LHCN-M2 (cell line): ENCODE results near the gene MCFD2. TPM values are rescaled to one million over a fixed set of nuclear protein-coding genes. Genes with fewer than 3 reads are reported as not detected.

ENCODE experiments used
- DNase-seq: peaks from one replicate; pipeline ENCODE4 v3.0.0-alpha.2; 2012; ENCODE audit warnings: low read depth
- total RNA-seq: library from RNA; depleted of rRNA; stranded (reverse); fragments of >200 nt; gene quantifications from 2 replicates; pipeline ENCODE4 v1.2.3, GENCODE V29; 2014

MCFD2 gene
- total RNA-seq, 1 experiment from 2014 or later = 228 TPM

DNA sequence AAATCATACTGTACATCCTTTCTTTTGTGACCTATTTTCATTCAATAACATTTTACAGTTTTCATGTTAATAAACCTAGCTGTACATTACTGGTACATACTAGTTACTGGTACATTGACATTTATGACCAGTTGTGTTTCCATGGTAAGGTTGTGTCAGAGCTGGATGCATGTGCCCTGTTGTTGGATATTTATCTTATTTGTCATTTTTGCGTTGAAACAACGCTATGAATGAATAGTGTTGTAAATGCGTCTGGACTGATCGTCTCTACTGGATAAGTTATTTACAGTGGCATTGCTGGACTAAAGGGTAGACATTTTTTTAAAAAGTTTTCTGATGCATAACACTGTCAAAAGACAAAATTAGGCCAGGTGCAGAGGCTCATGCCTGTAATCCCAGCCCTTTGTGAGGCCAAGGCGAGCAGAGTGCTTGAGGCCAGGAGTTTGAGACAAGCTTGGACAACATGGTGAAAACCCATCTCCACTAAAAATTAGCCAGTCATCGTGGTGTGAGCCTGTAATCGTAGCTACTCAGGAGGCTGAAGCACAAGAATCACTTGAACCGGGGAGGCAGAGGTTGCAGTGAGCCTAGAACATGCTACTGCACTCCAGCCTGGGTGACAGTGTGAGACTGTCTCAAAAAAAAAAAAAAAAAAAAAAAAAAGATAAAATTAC is 40.2 kb downstream of the MCFD2 start:
- DNase-seq = peak; percentile 37

DNA sequence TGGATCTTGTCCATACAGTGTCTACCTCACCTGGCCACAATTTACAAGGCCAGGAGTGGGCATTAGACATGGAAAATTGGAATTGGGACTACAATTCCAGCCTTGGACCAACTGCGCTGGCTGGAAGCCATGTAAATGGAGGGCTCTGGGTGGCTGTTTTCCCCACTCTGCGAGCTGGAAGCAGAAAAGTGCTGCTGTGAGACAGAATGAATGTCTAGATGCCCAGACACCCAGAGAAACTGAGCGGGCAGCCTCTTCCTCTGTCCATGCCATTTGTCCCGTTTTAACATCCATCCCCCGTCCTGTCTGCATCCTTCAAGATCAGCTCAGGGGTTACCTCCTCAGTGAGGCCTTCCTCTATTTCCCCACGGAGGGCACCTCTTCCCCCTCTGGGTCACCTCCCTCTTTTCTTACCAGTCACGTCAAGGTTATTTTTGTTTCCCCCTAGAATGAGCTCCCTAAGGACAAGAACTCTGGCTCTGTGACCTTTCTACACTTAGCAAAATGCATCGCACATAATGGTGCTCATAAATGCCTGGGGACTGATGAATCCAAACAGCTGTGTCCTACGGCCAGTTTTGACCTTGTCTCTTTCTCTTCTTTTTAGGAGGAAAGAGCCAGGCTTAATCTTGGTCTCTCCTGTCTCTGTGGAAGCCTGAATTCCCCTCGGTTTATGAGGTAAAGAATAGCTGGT is 41.2 kb downstream of the MCFD2 start:
- peak; percentile 89 for DNase-seq

DNA sequence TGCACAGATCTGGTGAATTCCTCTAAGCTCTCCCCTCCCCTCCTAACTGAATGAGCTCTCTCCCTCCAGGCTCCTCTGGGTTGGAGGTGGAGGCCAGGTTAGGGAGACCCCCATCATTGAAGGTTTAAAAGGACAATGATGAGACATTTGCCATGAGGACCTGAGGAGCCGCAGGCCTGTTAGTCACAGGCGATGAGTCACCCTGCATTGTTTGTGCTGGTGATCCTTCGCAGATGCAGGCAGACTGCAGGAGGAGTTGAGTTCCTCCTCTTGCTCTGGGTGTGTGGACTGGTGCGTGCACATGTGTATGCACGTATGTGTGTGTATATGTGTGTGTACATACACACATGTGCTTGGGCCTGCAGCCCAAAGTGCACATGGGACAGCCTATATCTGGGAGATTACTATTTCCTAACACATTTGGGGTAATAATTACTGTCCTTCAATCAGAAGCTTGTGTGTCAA is 42.0 kb downstream of the MCFD2 start:
- peak; percentile 96 for DNase-seq

DNA sequence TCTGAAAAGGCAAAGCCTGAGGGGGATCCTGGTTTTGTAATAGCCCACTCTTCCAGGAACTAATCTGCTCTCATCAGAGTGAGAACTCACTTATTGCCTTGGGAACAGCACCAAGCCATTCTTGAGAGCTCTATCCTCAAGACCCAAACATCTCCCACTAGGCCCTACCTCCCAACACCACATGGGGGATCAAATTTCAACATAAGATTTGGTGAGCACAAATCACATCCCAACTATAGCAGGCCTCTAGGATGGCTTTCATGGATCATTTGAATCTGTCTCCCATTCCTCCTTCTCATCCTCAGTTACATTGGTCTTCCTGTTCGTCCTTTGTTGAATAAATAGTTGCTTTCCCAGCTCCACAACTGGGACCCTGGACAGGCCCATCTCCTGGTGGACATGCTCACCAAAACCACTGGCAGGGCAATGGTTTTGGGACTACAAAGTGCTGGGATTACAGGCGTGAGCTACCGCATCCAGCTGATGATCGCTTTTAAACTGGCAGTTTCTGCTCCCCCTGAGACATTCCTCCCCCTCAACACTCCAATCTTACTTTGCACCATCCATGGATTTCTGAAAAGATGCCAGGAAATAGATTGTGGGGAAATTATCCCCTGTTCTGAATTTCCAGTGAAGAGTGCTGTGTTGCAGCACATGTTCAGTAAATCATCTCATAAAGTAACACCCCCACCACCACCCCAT is 42.6 kb downstream of the MCFD2 start:
- DNase-seq = peak; percentile 13

DNA sequence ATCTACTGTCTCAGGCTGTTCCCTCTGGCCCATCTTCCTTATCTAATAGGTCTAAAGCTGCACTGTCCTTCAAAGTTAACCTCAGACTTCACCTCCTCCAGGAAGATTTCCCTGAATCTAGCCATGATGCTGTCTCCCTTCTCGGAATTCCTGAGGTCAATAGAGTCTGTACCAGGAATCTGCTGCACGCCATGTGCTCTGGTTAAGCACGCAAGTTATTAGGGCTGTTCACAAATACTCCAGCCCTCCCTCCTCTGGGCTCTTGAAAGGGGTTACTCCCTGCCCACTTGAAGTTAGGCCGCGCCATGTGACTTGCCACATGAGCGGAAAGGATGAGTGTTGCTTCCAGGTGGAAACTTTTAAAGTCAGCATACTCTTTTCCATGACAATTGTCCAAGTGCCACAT is 43.6 kb downstream of the MCFD2 start:
- DNase-seq = no peak

DNA sequence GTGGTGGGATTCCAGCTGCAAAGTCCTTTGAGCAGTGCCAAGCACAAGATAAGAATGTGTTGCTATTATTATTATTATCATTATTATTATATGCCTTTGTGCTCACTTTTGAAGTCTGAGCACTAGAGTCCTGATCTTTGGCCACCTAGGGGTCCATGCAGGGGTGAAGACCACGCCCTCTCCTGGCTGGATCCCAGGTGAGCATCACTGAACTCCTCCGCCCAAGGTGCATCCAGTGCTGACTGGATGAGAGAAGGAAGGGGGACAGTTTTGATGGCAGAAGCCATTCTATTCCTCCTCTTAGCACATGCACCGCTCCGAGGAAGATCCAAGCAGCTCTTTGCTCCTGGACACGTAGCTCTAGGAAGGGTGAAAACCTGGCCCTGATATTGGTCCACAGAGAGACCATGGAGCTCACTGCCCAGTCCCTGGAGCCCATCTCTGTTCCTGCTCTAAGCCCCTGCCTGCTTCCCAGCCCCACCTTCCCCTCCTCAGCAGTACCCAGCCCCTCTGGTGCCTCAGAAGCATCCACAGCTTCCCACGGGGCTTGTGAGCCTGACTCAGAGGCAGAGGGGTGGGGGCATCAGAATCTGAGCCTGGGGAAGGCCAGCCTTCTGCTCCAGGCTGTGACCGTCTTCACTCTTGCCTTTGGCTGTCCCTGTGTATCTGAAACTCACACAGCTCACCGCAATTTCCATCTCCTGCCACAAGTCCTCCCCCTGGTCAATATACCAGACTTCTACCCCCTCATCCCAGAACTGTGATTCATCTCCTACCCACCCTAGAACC is 45.4 kb downstream of the MCFD2 start:
- peak; percentile 35 for DNase-seq

DNA sequence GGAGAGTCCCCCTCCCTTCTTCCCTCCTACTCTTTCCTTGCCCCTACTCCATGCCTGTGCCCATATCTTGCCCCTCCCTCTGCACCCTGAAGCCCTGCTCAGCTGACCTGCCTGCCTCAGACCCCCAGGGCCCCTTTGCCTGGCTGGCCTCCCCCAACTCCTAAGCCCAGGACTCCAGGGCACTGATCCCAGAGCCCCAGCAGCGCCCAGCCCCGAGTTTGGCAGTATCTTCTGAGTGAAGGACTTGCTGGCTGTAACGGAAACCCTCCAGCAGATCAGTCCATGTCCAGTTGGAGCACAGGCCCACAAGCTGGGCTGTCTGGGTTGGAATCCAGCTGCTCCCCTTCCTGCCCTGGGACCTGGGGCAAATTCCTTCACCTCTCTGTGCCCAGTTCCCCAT is 46.0 kb downstream of the MCFD2 start:
- DNase-seq = no peak

DNA sequence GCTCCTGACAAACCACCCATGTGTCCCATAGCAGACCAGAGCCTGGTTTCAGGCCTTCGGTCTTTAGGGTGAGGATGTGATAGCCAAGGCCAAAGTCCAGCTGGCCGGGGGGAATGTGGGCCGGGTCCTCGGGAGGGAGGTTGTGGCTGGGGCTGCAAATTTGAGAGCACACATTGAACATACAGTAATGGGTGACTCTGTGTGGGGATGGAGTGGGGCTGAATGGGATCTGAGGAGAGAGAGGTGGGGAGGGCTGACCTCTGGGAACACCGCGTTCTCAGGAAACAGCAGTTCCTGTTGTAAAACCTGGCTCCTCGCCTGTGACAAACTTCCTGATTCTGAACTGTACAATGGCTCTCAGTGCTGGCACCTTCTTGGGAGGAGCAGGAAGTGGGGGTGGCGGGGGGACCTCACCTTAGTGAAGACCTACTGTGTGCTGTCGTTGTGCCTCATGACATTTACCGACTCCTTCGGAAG is 48.8 kb downstream of the MCFD2 start:
- peak; percentile 12 for DNase-seq

DNA sequence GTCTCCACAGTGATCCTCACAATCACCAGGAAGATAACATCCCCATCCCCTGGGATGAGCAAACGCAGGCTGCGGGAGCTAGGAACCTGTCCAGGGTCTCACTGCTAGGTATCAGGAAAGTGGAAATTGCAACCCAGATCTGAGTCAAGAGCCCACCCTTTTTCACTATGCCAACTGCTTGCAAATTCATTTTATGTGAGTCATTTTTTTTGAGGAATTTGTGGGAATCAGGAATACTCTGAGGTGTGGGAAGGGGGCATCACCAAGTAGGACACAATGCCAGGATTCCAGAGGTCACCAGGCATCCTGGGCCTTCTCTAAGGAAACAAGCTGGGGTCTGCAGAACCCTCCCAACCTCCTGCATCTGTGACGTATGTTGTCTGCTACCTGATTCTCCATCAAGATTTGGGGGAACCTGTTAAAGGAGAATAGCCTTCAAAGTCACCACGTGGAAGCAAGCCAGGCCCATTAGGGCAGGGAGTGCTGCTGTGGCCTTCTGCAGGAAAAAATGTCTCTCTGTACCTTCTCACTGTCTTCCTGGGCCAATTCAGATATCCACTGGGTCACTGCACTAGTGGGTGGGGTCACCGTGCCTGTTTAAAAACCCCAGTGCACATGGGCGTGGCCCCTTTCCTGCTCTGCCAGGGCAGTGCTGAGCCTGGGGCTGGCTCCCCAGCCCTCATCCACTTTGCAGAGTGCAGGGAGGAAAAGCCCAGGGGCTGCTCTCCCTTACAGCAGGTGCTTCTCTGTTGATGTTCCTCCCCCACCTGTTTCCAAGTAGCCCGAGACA is 50.2 kb downstream of the MCFD2 start:
- peak; percentile 20 for DNase-seq

DNA sequence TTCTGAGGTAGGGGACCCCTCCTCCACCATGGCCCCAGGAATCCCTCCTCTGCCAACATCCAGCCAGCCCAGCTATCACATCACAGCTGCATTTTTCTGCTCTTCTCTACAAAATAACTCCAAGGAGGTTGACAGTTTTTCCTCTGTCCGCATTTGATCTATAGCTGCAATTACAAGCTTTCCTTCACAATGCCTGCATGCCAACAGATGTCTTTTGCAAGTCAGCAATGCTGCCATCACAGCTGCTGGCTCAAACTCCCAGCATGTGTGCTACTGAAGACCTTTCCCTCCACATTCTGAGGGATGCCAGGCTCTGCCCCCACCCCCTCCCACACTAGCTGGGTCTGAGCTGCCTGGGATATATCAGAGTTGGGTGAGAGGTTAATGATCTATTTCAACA is 51.7 kb downstream of the MCFD2 start:
- peak; percentile 21 for DNase-seq

DNA sequence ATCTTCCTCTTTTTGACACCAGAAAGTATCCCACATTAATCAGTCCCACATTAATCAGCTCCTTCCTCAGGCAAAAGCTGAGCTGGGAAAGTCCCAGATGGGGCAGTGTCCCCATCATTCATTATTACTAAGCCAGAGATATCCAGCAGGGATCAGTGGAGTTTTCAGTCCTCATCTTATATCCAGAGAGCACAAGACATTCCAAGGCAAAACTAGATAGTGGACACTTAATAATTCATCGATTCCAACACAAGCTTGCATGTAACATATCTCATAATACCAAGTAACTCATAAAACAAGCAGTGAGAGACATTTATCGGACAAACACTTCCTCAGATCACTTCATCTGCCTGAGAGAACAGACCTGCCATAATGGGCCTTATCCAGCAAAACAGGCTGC is 53.1 kb downstream of the MCFD2 start:
- no peak for DNase-seq

DNA sequence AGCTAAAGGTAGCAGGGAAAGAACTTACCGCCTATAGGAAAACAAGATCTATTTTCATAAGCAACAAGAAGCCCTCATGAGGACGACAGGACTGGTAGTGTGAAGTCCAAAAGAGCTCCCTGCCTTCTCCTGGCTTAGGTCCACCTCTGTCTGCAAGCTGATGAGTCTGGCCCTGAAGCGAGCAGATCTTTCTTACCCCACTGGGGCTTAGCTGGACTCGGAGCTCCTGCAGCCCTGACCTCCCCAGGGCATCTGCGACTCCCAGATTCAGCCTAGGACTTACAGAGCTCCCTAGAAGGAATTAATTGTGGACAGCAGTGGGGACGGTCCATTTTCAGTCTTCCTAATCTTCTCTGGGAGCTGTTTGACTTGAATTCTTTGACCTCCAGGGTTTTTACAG is 53.7 kb downstream of the MCFD2 start:
- DNase-seq = no peak

DNA sequence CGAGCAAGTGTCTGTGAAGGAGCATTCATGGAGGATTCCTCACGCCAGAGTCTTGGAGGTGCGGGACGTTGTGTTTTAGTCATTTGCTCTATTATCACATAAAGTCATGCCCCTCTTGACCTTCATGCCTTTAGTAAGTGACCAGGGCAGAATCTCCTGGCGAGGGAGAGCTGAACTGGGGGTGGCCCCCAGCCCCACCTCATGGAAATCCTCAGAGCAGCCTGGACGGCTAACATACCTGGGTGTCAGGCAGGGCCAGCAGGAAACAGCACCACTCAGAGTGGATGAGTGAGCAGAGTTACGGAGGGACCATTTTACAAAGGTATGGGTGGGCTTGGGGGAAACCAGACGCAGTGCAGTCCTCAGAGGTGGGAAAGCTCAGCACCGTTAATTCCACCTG is 56.1 kb downstream of the MCFD2 start:
- no peak for DNase-seq

DNA sequence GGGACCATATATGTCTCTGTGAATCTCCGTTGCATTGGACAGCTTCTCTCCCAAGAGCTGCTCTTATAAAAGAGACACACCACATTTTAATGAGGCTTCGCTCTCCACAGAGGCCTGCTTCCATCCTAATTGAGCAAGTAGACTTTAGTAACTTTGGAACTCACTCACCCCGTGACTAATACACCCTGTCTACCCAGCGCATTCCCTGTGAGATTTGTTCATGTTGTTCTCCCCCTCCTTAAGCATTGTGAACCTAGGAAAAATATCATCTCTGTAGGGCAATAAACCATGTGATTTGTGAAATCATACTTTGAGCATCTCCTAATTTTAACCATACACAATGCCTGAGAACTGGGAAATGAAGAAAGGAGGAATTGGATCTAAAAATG is 56.9 kb downstream of the MCFD2 start:
- DNase-seq = peak; percentile 78

DNA sequence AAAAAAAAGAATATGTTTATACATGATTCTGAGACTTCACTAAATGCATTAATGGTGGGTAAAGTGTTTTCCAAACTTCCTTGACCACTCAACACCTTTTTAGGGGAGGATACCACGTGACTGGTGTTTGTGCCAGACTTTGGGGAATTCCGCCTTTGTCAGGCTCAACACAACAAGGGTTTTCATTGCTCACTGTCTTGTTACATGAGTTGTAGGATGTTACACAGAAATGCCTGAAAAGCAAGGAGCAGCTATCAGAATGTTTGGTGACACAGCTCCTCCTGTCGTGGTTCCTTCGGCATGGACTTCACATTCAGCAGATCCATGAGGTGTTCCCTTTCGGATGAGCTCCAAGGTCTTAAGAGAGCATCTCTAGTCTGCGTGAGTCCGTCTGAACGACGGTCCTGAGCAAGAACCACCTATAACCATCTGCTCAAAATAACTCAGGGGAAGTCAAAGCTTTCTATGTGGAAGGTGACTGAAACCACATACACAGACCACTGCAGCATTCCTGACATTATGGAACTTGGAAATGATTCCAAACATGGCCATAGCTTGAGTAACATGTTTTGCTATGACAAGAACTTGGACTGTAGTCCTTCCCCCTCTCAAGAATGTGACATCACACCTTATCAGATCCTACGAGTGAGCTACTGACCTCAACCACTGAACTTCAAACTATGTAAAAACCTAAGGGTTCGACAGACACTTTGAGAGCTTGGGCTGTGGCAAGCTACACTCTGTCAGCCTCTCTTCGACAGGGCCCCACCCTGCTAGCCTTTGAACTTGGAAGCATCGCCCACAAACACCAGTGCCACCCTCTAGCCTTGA is 57.5 kb downstream of the MCFD2 start:
- DNase-seq = peak; percentile 29

DNA sequence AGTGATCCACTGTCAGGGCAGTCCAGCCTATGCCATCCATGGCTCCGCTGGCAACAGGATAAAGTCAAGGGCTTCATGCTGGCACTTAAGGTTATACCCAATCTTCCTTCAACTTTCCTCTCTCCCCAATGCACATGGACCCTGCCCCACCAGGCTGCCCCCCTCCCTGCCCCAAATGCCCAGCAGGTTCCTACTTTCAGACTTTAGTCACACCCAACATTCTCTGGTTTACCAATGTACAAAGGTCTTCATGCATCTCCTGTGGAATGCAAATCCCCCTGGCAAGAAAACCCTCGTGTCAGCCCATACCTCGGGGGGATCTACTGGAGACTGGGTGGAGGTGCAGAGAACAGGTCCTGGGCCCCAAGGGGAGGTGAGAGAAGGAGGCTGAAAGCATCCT is 59.3 kb downstream of the MCFD2 start:
- no peak for DNase-seq

DNA sequence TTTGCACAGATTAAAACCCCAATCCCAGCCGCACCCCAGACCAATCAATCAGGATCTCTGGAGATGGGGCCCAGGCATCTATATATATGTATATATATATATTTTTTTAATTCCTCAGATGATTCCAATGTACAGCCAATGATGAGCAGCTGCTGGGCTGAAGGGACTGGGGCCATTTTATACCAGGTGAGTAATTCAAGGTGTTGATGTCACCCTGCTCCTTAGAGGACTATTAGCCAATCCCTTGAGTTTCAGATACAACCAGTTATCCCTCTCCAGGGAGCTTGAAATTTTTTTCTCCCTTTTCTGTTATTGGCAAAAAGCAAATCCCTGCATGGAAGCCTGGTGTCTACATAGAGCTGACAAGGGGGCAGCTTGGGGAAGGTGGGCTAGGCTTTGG is 59.8 kb downstream of the MCFD2 start:
- DNase-seq = no peak

DNA sequence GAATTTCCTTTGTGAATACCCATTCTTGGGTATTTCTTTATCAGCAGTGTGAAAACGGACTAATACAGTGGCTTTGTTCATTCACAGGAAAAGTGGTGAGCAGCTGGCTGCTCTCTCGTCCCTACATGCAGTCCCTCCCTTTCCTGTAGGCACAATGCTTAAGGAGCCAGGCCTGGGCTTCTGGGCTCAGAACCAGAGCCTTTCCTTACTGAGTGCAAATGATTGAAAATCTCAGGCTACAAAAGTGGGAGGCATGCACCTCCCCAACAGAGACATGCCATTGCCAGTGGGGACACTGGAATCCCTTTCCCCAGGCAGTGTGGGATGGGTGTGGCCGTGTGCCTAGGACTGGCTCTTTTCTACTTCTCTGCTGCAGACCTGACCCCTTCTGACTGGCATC is 61.3 kb downstream of the MCFD2 start:
- DNase-seq = no peak

DNA sequence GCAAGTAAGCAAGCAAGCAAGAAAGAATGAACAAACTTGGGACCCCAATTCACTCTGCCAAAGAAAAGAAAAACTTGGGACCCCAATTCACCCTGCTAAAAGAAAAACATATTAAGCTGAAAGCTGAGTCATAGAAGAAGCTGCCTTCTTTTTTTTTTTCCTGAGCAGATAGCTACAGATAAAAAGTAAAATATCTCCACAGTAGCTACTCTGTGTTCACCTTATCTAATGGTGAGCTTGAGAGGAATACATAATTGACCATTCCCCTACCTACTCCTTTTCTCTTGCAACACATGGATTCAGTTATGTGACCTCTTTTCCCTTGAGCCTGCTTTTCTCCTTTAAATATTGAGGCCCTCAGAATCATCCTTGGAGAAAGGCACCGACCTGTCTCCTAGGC is 63.0 kb downstream of the MCFD2 start:
- no peak for DNase-seq

DNA sequence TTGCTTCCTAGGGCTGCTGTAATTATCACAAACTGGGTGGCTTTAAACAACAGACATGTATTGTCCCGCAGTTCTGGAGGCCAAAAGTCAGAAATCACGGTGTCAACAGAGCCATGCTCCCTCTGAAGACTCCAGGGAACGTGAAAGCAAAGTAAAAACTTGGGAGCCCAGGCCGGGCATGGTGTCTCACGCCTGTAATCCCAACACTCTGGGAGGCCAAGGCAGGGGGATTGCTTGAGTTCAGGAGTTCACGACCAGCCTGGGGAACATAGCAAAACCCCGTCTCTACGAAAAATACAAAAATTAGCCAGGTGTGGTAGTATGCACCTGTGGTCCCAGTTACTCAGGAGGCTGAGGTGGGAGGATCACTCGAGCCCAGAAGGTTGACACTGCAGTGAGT is 63.5 kb downstream of the MCFD2 start:
- no peak for DNase-seq
